NB4 (cell line): ENCODE data around the gene TBC1D14.

Experiments
- MAX ChIP-seq: IDR thresholded peaks from 2 replicates; pipeline ENCODE4 v1.6.1; 2011; ENCODE audit warnings: low read depth, low read length
- POLR2A ChIP-seq: IDR thresholded peaks from 2 replicates; pipeline ENCODE4 v1.6.1; 2011; ENCODE audit warnings: mild to moderate bottlenecking; ENCODE audit not compliant: insufficient read length; ENCODE audit errors: extremely low read depth
- TF ChIP-seq, protein P1 (sequence below): IDR thresholded peaks from one replicate; pipeline ENCODE4 v1.5.1; 2012; ENCODE audit warnings: low read depth, low read length

GRCh38 chr4:7000421-7001176, 91.0 kb downstream of the TBC1D14 start:
- TF ChIP-seq POLR2A (no peak), MAX (no peak)
- TF ChIP-seq, protein P1, sequence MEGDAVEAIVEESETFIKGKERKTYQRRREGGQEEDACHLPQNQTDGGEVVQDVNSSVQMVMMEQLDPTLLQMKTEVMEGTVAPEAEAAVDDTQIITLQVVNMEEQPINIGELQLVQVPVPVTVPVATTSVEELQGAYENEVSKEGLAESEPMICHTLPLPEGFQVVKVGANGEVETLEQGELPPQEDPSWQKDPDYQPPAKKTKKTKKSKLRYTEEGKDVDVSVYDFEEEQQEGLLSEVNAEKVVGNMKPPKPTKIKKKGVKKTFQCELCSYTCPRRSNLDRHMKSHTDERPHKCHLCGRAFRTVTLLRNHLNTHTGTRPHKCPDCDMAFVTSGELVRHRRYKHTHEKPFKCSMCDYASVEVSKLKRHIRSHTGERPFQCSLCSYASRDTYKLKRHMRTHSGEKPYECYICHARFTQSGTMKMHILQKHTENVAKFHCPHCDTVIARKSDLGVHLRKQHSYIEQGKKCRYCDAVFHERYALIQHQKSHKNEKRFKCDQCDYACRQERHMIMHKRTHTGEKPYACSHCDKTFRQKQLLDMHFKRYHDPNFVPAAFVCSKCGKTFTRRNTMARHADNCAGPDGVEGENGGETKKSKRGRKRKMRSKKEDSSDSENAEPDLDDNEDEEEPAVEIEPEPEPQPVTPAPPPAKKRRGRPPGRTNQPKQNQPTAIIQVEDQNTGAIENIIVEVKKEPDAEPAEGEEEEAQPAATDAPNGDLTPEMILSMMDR = no peak
